ENCODE results near the gene ZNF74.

DNA sequence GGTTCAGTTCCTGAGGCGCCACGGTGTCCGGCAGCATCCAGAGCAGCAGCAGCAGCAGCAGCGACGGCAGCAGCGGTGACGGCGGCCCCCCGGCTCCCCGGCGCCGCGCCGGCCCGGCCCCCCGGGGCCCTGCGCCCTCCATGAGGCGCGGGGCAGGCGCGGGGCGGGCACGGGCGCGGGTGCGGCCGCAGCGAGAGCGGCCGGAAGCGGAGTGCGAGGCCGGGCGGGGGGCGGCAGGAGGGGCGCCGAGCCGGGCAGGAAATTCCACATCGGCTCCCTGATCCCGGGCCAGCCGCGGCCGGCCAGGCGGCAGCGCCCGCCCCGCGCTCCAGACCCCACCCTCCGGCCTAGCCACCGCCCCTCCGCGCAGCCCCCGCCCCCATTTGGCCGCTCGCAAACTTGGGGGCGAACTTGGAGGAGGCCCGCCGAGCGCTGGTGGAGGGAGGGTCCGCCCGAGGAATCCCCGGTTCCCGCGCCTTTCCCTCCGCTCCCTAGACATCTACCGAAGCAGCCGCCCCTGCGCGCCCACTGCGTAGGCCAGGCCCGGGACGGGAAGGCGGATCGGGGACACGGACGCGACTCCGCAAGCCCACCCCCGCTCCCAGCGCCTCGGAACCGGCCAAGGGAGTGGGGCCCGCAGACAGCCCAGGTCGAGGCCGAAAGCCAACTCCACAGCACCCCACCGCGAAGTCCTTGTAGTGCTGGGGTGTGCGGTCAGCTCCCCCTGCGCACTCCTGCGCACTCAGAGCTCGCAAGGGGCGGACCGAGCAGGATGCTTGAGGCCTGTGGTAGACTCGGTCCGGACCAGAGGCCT lies 43.9 kb downstream of the ZNF74 start, which contains the start of gene SCARF2:
- no peak for TF ChIP-seq CTCF (IDR thresholded peaks at IDR 0.05)
- peak in 1 of 2 donors; percentile 32 for TF ChIP-seq POLR2A (IDR thresholded peaks at IDR 0.05)
